SK-N-SH (cell line): ENCODE data around the gene TPGS1. TPM values are rescaled to one million over a fixed set of nuclear protein-coding genes. Genes with fewer than 3 reads are reported as not detected.

Experiments
- CTCF ChIA-PET: fragments of 300-600, 350-600 bp; formaldehyde crosslinking; extraction: SDS; loops from one replicate; lab custom pipeline; 2021; lab: Yijun Ruan, JAX
- POLR2A ChIA-PET: fragments of 350-600 bp; sonication (Branson Sonifier 250); formaldehyde crosslinking; extraction: SDS; loops from one replicate; lab custom pipeline; 2020; ENCODE audit warnings: antibody characterized with exemption, inconsistent platforms; lab: Yijun Ruan, JAX
- DNase-seq: peaks from one replicate; pipeline ENCODE4 v3.0.0; 2012
- H2AFZ ChIP-seq: fragments of 200-600 bp; sonication (generic); 2 replicates; pipeline ENCODE4 v1.8.1; 2016; ENCODE audit warnings: antibody characterized with exemption, mild to moderate bottlenecking, low read depth
- H3F3A ChIP-seq: fragments of 200-600 bp; sonication (generic); replicated peaks from 2 replicates; pipeline ENCODE3; 2016; ENCODE audit warnings: antibody characterized with exemption, mild to moderate bottlenecking; ENCODE audit not compliant: insufficient read depth
- H3K27ac ChIP-seq, 2 experiments: fragments of 200-500 bp in 1 of 2; fragments of 200-600 bp in 1 of 2; sonication (Bioruptor generic) in 1 of 2; sonication (generic), shearing (Covaris generic) in 1 of 2; 2 replicates each; pipeline versions ENCODE4 v1.5.1 to v1.6.1; 2014 to 2016; ENCODE audit warnings: low read depth in 2 of 2, inconsistent platforms in 1 of 2, low read length in 1 of 2, mild to moderate bottlenecking in 1 of 2, mixed read lengths in 1 of 2
- H3K27me3 ChIP-seq: fragments of 200-600 bp; sonication (generic), shearing (Covaris generic); 2 replicates; pipeline ENCODE4 v1.6.1; 2016; ENCODE audit warnings: mixed run types; ENCODE audit not compliant: insufficient read depth
- H3K36me3 ChIP-seq, 2 experiments: fragments of 200-500 bp in 1 of 2; fragments of 200-600 bp in 1 of 2; sonication (Bioruptor generic) in 1 of 2; sonication (generic) in 1 of 2; replicated peaks in 1 of 2; 2 replicates each; pipeline versions ENCODE3 to v1.5.1; 2014 to 2016; ENCODE audit warnings: low read length in 1 of 2, mild to moderate bottlenecking in 1 of 2; ENCODE audit not compliant: insufficient read depth in 2 of 2, control insufficient read depth in 1 of 2
- H3K4me1 ChIP-seq, 2 experiments: fragments of 200-500 bp in 1 of 2; fragments of 200-600 bp in 1 of 2; sonication (Bioruptor generic) in 1 of 2; sonication (generic), shearing (Covaris generic) in 1 of 2; 2 replicates each; pipeline versions ENCODE4 v1.5.1 to v1.6.1; 2014 to 2016; ENCODE audit warnings: low read depth in 1 of 2, low read length in 1 of 2, mixed run types in 1 of 2; ENCODE audit not compliant: insufficient read depth in 2 of 2, control insufficient read depth in 1 of 2
- H3K4me2 ChIP-seq: fragments of 200-600 bp; sonication (generic), shearing (Covaris generic); 2 replicates; pipeline ENCODE4 v1.6.1; 2017; ENCODE audit warnings: mixed run types
- H3K4me3 ChIP-seq, 2 experiments: fragments of 200-500 bp in 1 of 2; fragments of 200-600 bp in 1 of 2; sonication (Bioruptor generic) in 1 of 2; sonication (generic), shearing (Covaris generic) in 1 of 2; 2 replicates each; pipeline versions ENCODE4 v1.5.1 to v1.8.1; 2014 to 2016; ENCODE audit warnings: low read depth in 2 of 2, inconsistent platforms in 1 of 2, low read length in 1 of 2, mild to moderate bottlenecking in 1 of 2, mixed read lengths in 1 of 2, moderate library complexity in 1 of 2
- H3K79me2 ChIP-seq: fragments of 200-600 bp; sonication (generic); 2 replicates; pipeline ENCODE4 v1.8.1; 2017; ENCODE audit warnings: mild to moderate bottlenecking; ENCODE audit not compliant: insufficient read depth
- H3K9ac ChIP-seq: fragments of 200-600 bp; sonication (generic); 2 replicates; pipeline ENCODE4 v1.6.1; 2017; ENCODE audit warnings: mixed run types
- H3K9me2 ChIP-seq: fragments of 200-600 bp; sonication (generic); 2 replicates; pipeline ENCODE4 v1.6.1; 2017; ENCODE audit warnings: mixed run types
- H3K9me3 ChIP-seq: fragments of 200-600 bp; sonication (generic); 2 replicates; pipeline ENCODE4 v1.6.1; 2017; ENCODE audit warnings: mixed run types, mild to moderate bottlenecking, moderate library complexity
- H4K20me1 ChIP-seq: fragments of 200-600 bp; sonication (generic); 2 replicates; pipeline ENCODE4 v1.6.1; 2017; ENCODE audit warnings: mild to moderate bottlenecking, mixed run types; ENCODE audit not compliant: insufficient read depth
- CHD2 ChIP-seq: fragments of 150-350 bp; IDR thresholded peaks from 2 replicates; pipeline ENCODE4 v1.6.1; 2018; ENCODE audit warnings: low read length; ENCODE audit not compliant: partially characterized antibody
- EZH2phosphoT487 ChIP-seq: fragments of 200-600 bp; sonication (generic); IDR thresholded peaks from 2 replicates; pipeline ENCODE4 v1.6.1; 2017; ENCODE audit warnings: low read depth, mixed run types, mild to moderate bottlenecking, antibody characterized with exemption, moderate library complexity, borderline replicate concordance
- FOSL2 ChIP-seq: IDR thresholded peaks from 2 replicates; pipeline ENCODE4 v1.4.0; 2012; ENCODE audit warnings: low read depth, mild to moderate bottlenecking, moderate library complexity, borderline replicate concordance
- FOXJ3 ChIP-seq: sonication (generic); formaldehyde crosslinking; IDR thresholded peaks from 2 replicates; pipeline ENCODE4 v1.5.1; 2020; ENCODE audit warnings: mild to moderate bottlenecking, missing genetic modification reagents
- FOXM1 ChIP-seq: IDR thresholded peaks from 2 replicates; pipeline ENCODE4 v1.4.0; 2012; ENCODE audit warnings: low read depth, mild to moderate bottlenecking
- GATA2 ChIP-seq: sonication (generic); formaldehyde crosslinking; IDR thresholded peaks from 2 replicates; pipeline ENCODE4 v1.5.0; 2020; ENCODE audit warnings: mild to moderate bottlenecking, missing genetic modification reagents
- MEF2A ChIP-seq: IDR thresholded peaks from 2 replicates; pipeline ENCODE4 v1.4.0; 2012; ENCODE audit warnings: low read depth, borderline replicate concordance
- NFIC ChIP-seq: IDR thresholded peaks from 2 replicates; pipeline ENCODE4 v1.4.0; 2012; ENCODE audit warnings: borderline replicate concordance
- POLR2AphosphoS5 ChIP-seq: IDR thresholded peaks from 2 replicates; pipeline ENCODE4 v1.6.1; 2012; ENCODE audit warnings: low read depth, low read length
- SMC3 ChIP-seq: IDR thresholded peaks from 2 replicates; pipeline ENCODE4 v1.6.1; 2012; ENCODE audit warnings: low read depth, low read length, improper control_type of control experiment
- TAF1 ChIP-seq: IDR thresholded peaks from 2 replicates; pipeline ENCODE4 v1.6.1; 2012; ENCODE audit warnings: low read depth, mild to moderate bottlenecking, low read length, moderate library complexity, borderline replicate concordance
- TEAD4 ChIP-seq: IDR thresholded peaks from 2 replicates; pipeline ENCODE4 v1.4.0; 2012; ENCODE audit warnings: mild to moderate bottlenecking, borderline replicate concordance; ENCODE audit not compliant: insufficient read depth
- USF1 ChIP-seq: IDR thresholded peaks from 2 replicates; pipeline ENCODE4 v1.4.0; 2012; ENCODE audit warnings: low read depth, borderline replicate concordance
- WGBS: methylation state at CpG from one replicate; pipeline ENCODE4 v1.1.6; 2017; ENCODE audit warnings: low lambda C conversion rate; 5-methylcytosine and 5-hydroxymethylcytosine counted together
- polyA plus RNA-seq, 3 experiments: library from polyadenylated mRNA; depleted of rRNA; stranded (reverse); fragments of >200 nt; gene quantifications; 2 replicates each; pipeline ENCODE4 v1.2.3, GENCODE V29; 2012
- TF ChIP-seq, protein P1 (sequence below): IDR thresholded peaks from 2 replicates; pipeline ENCODE4 v1.6.1; 2012; ENCODE audit warnings: mild to moderate bottlenecking, low read depth, low read length, moderate library complexity

The TPGS1 gene
- polyA plus RNA-seq, 1 of the 3 experiments (the other 2 are of a cell fraction) = 31.0 TPM

GRCh38 chr19:538641-539428, 31.5 kb downstream of the TPGS1 start:
- H3K79me2 ChIP-seq = peaks cover 28% of the 10 kb centered on the region

GRCh38 chr19:539429-540030, 32.2 kb downstream of the TPGS1 start:
- no peak overlapping the region for H3K27ac ChIP-seq
- no peak for TF ChIP-seq USF1
- no peak for TF ChIP-seq NFIC
- TF ChIP-seq SMC3 = no peak
- TF ChIP-seq POLR2AphosphoS5 = no peak
- TF ChIP-seq, protein P1, sequence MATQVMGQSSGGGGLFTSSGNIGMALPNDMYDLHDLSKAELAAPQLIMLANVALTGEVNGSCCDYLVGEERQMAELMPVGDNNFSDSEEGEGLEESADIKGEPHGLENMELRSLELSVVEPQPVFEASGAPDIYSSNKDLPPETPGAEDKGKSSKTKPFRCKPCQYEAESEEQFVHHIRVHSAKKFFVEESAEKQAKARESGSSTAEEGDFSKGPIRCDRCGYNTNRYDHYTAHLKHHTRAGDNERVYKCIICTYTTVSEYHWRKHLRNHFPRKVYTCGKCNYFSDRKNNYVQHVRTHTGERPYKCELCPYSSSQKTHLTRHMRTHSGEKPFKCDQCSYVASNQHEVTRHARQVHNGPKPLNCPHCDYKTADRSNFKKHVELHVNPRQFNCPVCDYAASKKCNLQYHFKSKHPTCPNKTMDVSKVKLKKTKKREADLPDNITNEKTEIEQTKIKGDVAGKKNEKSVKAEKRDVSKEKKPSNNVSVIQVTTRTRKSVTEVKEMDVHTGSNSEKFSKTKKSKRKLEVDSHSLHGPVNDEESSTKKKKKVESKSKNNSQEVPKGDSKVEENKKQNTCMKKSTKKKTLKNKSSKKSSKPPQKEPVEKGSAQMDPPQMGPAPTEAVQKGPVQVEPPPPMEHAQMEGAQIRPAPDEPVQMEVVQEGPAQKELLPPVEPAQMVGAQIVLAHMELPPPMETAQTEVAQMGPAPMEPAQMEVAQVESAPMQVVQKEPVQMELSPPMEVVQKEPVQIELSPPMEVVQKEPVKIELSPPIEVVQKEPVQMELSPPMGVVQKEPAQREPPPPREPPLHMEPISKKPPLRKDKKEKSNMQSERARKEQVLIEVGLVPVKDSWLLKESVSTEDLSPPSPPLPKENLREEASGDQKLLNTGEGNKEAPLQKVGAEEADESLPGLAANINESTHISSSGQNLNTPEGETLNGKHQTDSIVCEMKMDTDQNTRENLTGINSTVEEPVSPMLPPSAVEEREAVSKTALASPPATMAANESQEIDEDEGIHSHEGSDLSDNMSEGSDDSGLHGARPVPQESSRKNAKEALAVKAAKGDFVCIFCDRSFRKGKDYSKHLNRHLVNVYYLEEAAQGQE = no peak
- TF ChIP-seq FOXJ3 (CRISPR knock-in tag) = no peak
- no peak for TF ChIP-seq TAF1
- TF ChIP-seq FOXM1 = no peak
- TF ChIP-seq CHD2 = no peak
- 96% methylated on average over 26 of the region's 30 CpGs for WGBS
- H3K79me2 ChIP-seq = peaks cover 24% of the 10 kb centered on the region
- peaks cover 17% of the 10 kb centered on the region for H4K20me1 ChIP-seq
- no peak overlapping the region for H3K4me2 ChIP-seq
- no peaks in the 10 kb centered on the region for H3F3A ChIP-seq
- no peak overlapping the region for H3K4me3 ChIP-seq
- POLR2A ChIA-PET = no interaction called here
- no peak for DNase-seq
- H3K4me1 ChIP-seq = peaks cover 0 to 5% of the 10 kb centered on the region in 2 experiments; a peak in 1 of 4 replicates
- H3K36me3 ChIP-seq = peaks cover 0 to 48% of the 10 kb centered on the region in 2 experiments
- no peaks in the 10 kb centered on the region for H3K9me3 ChIP-seq
- H2AFZ ChIP-seq = no peak overlapping the region
- H3K9me2 ChIP-seq = no peaks in the 10 kb centered on the region
- no peak overlapping the region for H3K9ac ChIP-seq
- CTCF ChIA-PET = interaction anchor here (1.5 kb wide), 1 partner anchor 29 kb away, joined by 3 read pairs; no protein-coding TSS in a partner anchor
- no peaks in the 10 kb centered on the region for H3K27me3 ChIP-seq

More at GRCh38 chr19:538641-539428, 31.5 kb downstream of the TPGS1 start:
- 88% methylated on average over 29 of the region's 40 CpGs for WGBS
- Histone ChIP-seq H3K9me2 (no peaks in the 10 kb centered on the region), H3K4me3 (no peak overlapping the region), H3F3A (no peaks in the 10 kb centered on the region), H3K27ac (no peak overlapping the region), H3K4me1 (peaks cover 3 to 9% of the 10 kb centered on the region in 2 experiments; a peak in 2 of 4 replicates), H3K9ac (no peak overlapping the region), H3K9me3 (no peaks in the 10 kb centered on the region), H3K36me3 (peaks cover 0 to 48% of the 10 kb centered on the region in 2 experiments), H3K27me3 (no peaks in the 10 kb centered on the region), H2AFZ (no peak overlapping the region), H3K4me2 (no peak overlapping the region), H4K20me1 (peaks cover 22% of the 10 kb centered on the region)
- ChIA-PET POLR2A (no interaction called here), CTCF (interaction anchor here (1.5 kb wide), 1 partner anchor 28 kb away, joined by 3 read pairs; no protein-coding TSS in a partner anchor)
- no peak for DNase-seq
- no peak for TF ChIP-seq SMC3
- no peak for TF ChIP-seq EZH2phosphoT487
- TF ChIP-seq MEF2A = no peak
- TF ChIP-seq USF1 = no peak
- TF ChIP-seq FOSL2 = no peak
- no peak for TF ChIP-seq GATA2 (CRISPR knock-in tag)
- no peak for TF ChIP-seq TEAD4
